Measurements from ENCODE around the gene IKZF2. TPM values are rescaled to one million over a fixed set of nuclear protein-coding genes. Genes with fewer than 3 reads are reported as not detected.
"Not testable (repeated sequence)": the region's sequence is repeated elsewhere in the genome, so short reads cannot be mapped to it uniquely, and the experiment has no call there.

The IKZF2 gene
- total RNA-seq, 4 donors from 2014 or later = 37.4 to 69.3 (median 42.7) TPM

DNA sequence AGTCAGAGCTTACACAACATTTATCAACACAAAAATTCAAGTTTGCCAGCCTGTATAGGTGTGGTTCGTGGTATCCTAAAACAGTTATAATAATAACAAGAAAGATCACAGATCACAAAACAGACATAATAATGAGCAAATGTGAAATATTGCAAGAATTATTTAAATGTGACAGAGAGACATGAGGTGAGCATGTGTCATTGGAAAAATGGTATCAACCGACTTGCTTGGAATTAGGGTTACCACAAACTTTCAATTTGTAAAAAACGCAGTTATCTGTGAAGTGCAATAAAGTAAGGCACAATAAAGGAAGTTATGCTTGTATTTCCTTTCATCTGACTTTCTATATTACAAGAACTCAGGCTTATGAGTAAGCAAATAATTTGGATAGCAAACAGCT, 116.8 kb downstream of the IKZF2 start:
- H3K4me3 ChIP-seq (ENCODE audit: low read depth, poor library complexity, severe bottlenecking) = no peak overlapping the region
- DNase-seq (ENCODE audit: low spot score in 2 of 2) = no peak
- intact Hi-C loops (cut with DNase I; ENCODE audit: low total_unique reads) = no loop called here
- TF ChIP-seq, protein P1, sequence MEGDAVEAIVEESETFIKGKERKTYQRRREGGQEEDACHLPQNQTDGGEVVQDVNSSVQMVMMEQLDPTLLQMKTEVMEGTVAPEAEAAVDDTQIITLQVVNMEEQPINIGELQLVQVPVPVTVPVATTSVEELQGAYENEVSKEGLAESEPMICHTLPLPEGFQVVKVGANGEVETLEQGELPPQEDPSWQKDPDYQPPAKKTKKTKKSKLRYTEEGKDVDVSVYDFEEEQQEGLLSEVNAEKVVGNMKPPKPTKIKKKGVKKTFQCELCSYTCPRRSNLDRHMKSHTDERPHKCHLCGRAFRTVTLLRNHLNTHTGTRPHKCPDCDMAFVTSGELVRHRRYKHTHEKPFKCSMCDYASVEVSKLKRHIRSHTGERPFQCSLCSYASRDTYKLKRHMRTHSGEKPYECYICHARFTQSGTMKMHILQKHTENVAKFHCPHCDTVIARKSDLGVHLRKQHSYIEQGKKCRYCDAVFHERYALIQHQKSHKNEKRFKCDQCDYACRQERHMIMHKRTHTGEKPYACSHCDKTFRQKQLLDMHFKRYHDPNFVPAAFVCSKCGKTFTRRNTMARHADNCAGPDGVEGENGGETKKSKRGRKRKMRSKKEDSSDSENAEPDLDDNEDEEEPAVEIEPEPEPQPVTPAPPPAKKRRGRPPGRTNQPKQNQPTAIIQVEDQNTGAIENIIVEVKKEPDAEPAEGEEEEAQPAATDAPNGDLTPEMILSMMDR (IDR thresholded peaks at IDR 0.05) = no peak
- no peak for TF ChIP-seq POLR2A (IDR thresholded peaks at IDR 0.05)
- 74 to 78% methylated on average over 3 of the region's 3 CpGs for WGBS, 2 donors

DNA sequence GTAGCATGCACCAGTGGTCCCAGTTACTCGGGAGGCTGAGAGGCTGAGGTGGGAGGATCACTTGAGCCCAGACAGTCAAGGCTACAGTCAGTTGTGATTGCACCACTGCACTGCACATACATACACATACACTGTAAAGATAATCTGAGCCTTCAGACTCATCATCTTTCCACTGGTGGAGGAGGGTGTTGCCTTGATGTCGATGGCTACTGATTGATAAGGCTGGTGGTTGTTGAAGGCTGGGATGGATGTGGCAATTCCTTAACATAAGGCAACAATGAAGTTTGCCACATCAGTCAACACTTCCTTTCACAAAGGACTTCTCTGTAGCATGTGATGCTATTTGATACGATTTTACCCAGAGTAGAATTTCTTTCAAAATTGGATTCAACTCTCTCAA, 118.8 kb downstream of the IKZF2 start:
- intact Hi-C loops (cut with DNase I; ENCODE audit: low total_unique reads) = no loop called here

DNA sequence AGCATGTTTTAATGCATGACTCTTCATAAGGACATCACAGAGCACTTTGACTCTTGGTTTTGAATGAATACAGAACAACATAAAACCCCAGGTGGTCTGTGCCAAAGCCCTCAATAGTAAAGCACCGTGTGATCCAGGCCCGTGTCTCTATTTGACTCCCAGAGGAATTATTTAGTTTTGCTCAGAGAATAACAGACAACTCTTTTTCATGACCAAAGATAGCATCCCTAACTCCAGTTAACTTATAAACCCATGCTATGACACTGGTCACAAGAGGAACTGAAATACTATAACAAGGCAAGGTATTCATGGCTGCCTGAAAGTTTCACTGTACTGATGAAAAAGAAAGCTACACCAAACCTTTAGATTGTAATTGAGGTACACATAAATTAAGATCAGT, 128.4 kb downstream of the IKZF2 start:
- H3K4me3 ChIP-seq (ENCODE audit: low read depth, poor library complexity, severe bottlenecking) = no peak overlapping the region
- WGBS, 2 donors = 49 to 66% methylated on average over 2 of the region's 2 CpGs
- DNase-seq (ENCODE audit: low spot score in 2 of 2) = no peak
- TF ChIP-seq POLR2A (IDR thresholded peaks at IDR 0.05) = no peak
- TF ChIP-seq, protein P1 (IDR thresholded peaks at IDR 0.05) = no peak
- intact Hi-C loops (cut with DNase I; ENCODE audit: low total_unique reads) = no loop called here

More for the DNA sequence above, 118.8 kb downstream of the IKZF2 start:
- 82 to 87% methylated on average over 3 of the region's 3 CpGs for WGBS, 2 donors
- H3K4me3 ChIP-seq (ENCODE audit: low read depth, poor library complexity, severe bottlenecking) = no peak overlapping the region
- DNase-seq (ENCODE audit: low spot score in 2 of 2) = no peak
- TF ChIP-seq, protein P1 (IDR thresholded peaks at IDR 0.05) = no peak
- TF ChIP-seq POLR2A (IDR thresholded peaks at IDR 0.05) = no peak

DNA sequence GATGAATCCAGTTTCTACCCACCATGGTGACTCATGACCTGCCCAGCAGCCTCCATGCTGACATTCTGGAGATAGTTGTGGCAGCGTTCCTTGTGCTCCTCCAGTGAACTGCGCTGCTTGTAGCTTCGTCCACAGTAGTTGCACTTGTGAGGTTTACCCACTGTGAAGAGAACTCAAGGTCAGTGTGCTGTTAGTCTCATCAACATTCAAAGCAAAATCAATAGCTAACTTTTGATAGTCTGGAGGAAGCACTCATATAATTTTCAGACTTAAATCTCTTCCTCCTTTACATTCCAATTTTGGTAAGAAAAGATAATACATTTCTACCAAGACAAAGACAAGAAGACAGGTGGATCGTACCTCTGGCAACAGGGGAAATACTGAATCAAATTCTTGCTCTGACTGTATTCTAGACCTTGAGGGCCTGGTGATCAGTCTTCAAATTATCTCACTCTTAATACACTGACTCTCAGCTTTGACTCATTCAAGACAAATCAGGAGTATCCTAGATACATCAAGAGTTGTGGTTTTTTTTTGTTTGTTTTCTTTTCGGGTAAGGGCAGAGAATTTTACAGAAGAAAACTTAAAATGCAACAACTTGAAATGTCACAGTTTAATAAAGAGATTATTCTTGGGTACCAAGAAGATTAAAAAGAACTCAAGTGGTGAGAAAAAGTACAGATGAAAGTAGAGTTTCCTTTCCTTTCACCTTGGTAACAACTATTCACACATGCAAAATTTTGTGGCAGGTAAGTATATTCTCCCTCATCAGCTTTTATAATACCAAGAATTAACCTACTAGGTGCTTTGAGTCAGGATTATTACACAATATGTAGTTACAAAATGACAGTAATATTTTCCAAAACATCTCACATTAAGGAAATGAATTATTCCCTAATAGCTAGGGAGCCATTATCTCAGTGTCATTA, 129.2 kb downstream of the IKZF2 start:
- 88 to 93% methylated on average over 5 of the region's 5 CpGs for WGBS, 2 donors
- intact Hi-C loops (cut with DNase I; ENCODE audit: low total_unique reads) = no loop called here
- H3K4me3 ChIP-seq (ENCODE audit: low read depth, poor library complexity, severe bottlenecking) = no peak overlapping the region
- TF ChIP-seq, protein P1 (IDR thresholded peaks at IDR 0.05) = no peak
- DNase-seq (ENCODE audit: low spot score in 2 of 2) = no peak

DNA sequence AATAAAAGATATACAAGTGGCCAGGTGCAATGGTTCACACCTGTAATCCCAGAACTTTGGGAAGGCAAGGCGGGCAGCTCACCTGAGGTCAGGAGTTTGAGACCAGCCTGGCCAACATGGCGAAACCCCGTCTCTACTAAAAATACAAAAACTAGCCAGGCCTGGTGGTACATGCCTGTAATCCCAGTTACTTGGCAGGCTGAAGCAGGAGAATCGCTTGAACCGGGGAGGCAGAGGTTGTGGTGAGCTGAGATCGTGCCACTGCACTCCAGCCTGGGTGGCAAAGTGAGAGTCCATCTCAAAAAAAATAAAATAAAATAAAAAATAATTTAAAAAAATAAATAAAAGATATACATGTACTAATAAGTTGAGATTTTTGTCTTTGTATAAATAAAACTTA, 130.5 kb downstream of the IKZF2 start:
- WGBS, 2 donors = 96 to 97% methylated on average over 6 of the region's 6 CpGs
- H3K4me3 ChIP-seq (ENCODE audit: low read depth, poor library complexity, severe bottlenecking); DNase-seq (ENCODE audit: low spot score in 2 of 2); intact Hi-C loops (cut with DNase I; ENCODE audit: low total_unique reads): not testable (repeated sequence)

DNA sequence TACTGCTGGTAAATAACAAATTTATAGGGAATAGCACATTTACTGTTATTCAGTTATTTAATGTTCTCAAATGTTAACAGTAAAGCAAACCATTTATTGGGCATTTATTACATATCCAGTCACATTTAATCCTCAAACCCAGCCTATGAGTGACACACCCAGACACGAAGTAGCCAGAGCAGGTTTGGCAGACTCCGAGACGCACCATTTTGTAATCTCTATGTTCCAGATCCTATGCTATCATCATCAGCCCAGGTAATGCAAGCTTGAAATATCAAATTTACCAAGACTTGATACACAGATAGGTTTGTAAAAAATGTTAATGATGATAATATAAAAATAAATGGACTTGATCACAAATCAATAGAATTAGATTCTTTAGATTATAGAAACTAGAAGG, 131.1 kb downstream of the IKZF2 start:
- 86% methylated on average over 3 of the region's 3 CpGs for WGBS, 2 donors
- intact Hi-C loops (cut with DNase I; ENCODE audit: low total_unique reads) = no loop called here
- no peak overlapping the region for H3K4me3 ChIP-seq (ENCODE audit: low read depth, poor library complexity, severe bottlenecking)
- TF ChIP-seq POLR2A (IDR thresholded peaks at IDR 0.05) = no peak
- TF ChIP-seq, protein P1 (IDR thresholded peaks at IDR 0.05) = no peak
- no peak for DNase-seq (ENCODE audit: low spot score in 2 of 2)
